Posterior cingulate gyrus (tissue), 11 donors: Measurements from ENCODE around the gene PYROXD2.

ENCODE experiments used
- DNase-seq, 10 donors: peaks; one replicate each; pipeline versions ENCODE4 v3.0.0 to v3.0.0-alpha.2; 2020 to 2021; ENCODE audit warnings: mixed read lengths in 3 of 10
- intact Hi-C: fragments of 100-400 bp; cut with DNase I; formaldehyde crosslinking; loops from one replicate; pipeline ENCODE4 v1.15.1; 2023

PYROXD2 gene

DNA sequence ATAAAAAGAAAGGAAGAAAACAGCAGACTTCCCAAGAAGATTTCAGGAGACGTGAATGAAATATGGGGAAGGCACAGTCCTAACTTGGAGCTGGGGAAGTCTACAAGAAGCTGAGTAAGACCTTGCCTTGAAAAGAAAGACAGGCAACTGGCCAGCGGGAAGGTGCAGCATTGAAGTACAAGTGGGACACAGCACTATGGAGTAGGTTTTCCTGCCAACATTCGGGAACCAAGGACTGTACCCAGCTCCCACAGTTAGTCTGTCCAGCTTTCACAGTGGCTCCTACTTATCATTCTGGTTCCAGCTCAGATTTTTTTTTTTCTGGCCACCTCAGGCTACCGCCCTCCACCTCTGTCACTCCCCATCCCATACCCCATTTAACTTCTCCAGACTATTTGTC lies 21.7 kb upstream of the PYROXD2 start:
- intact Hi-C loops, result no loop called here

DNA sequence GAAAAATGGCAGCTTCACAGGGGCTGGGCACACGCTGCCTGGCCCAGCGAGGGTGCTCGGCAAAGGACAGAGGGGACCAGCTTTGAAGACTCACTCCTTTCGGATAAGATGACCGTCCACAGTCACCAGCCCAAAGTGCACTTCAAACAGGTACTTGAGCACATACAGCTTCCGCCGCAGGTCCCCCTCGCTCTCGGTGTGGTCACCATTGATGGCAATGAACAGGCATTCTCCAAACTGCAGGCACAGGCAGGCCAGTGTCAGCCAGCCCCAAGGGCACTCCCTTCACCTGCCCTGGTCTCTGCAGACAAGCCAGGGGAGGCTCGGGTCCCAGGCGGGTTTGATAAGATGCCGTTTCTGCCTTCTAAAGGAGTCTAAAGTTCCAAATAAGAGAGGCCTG lies 20.2 kb upstream of the PYROXD2 start:
- peak in 1 of 10 donors; percentile 59 for DNase-seq
- intact Hi-C loops, result no loop called here

More for the DNA sequence above, 21.7 kb upstream of the PYROXD2 start:
- peak in 2 of 10 donors; percentile 50 to 67 for DNase-seq

DNA sequence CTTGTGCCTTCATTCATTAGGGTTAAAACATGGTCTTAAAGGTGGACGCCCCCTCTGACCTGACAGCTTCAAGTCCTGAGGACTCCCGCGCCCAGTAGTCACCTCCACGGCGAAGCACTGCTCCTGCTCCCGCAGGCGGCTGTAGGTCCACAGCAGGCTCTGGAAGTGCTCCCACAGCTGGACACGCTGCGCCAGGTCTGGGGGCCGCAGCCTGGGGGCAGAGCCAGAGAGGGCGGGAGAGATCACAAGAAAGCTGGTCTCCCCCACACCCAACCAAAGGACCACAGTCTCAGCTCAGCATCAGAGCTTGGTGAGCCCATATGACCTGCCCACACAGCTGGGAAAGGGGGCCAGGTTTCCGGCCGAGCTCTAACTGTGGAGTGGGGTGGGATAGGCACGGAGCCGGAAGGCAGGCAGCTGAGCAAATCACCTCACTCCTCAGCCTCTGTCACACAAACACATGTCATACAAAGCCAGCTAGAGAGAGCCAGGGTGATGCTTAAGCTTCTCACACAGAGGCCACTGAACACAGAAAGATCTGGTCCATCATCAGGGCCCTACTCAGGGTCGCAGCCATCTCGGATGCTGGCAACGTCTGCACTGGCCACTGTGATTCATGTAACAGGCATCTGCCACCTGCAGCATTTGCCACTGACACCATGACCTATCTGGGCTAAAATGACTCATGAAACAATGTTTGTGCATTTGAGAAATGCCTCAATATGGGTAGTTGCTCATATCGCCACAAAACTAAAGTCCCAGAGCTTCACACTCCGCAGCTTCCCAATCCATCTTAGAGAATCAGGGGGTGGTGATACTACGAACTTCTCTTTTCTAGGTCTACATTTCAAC lies 19.1 kb upstream of the PYROXD2 start:
- peak in 1 of 10 donors; percentile 48 for DNase-seq
- intact Hi-C loops, result no loop called here

DNA sequence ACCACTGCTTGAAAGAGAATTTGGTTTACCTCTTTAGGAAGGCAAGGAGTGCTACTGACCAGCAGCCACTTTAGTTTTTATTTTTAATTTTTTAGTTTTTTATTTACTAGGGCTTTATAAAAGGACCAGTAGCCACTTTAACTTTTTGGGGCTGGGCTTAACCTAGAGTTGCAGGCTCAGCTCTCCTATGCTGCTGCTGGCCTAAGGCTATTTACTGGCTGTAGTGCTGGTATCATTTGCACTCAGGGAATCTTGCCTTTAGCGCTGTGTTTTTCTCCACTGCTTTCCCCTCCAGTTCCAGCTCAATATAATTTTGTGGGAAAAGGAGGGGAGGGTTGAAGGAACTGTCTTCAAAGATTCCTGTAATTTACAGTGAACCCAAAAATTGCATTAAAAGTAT lies 18.4 kb upstream of the PYROXD2 start:
- intact Hi-C loops, result no loop called here
- no peak for DNase-seq

DNA sequence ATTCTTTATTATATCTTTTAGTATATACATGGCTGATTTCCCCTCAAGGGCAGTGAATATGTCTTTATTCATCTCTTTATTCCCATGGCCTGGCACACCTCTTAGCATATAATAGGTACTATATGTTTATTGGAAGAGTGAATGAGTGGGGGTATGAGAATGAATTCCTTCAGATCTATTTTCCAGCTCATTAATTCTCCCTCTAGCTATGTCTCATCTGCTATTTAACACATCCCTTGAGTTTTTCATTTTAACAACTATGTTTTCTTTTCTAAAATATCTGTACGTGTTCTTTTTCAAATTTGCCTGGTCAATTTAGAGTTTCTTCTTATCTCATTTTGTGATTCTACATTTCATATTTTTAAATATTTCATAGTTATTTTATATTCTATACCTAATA lies 17.3 kb upstream of the PYROXD2 start:
- intact Hi-C loops, result no loop called here
- no peak for DNase-seq

GRCh38 chr10:98431016-98431415 lies 16.0 kb upstream of the PYROXD2 start:
- intact Hi-C loops, result no loop called here
- DNase-seq, result peak in 1 of 10 donors; percentile 2

DNA sequence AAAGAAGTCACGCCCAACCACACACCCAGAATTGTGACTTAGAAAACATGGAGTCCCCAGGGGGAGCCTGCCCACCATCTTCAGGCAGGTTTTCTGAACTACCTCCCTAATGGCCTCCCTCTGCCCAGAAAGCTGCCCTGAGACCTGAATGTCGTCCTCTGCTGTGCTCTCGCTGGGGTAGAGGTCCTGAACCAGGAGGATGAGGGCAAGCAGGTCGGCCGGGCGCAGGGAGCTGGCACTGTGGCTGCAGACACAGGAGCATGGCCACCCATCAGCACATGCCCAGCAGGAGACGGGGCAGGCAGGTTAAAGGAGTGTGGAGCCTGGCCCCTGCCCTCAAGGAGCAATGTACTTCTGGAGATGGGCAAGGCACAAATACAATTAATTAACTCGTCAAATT lies 15.4 kb upstream of the PYROXD2 start:
- intact Hi-C loops, result no loop called here
- DNase-seq, result no peak

- intact Hi-C loops, result no loop called here
- DNase-seq, result peak in 2 of 10 donors; percentile 71 to 78
Observed at GRCh38 chr10:98429320-98430072, 14.5 kb upstream of the PYROXD2 start.

DNA sequence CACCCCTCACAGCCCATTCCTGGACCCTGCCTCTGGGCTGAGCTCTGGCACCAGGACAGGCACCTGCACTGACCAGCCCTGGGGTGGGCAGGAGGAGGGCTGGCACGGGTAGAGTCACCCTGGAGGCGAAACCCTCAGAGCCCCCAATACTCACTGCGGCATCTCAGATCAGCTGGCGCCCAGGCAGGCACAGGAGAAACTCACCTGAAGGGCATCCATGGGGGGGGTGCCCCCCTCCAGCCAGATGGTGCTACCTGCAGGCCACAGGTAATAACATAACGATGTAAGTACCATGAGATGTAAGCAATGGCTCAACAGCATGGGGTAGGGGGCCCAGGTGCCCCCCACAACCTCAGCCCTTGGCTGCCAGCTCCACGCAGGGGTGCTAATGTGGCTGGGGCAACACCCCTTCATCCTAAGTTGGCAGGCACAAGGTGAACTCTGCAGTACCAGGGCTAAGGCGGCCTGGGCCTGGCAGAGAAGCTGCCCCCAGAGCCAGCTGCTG lies 12.1 kb upstream of the PYROXD2 start:
- intact Hi-C loops, result no loop called here
- DNase-seq, result peak in 2 of 10 donors; percentile 64 to 67

DNA sequence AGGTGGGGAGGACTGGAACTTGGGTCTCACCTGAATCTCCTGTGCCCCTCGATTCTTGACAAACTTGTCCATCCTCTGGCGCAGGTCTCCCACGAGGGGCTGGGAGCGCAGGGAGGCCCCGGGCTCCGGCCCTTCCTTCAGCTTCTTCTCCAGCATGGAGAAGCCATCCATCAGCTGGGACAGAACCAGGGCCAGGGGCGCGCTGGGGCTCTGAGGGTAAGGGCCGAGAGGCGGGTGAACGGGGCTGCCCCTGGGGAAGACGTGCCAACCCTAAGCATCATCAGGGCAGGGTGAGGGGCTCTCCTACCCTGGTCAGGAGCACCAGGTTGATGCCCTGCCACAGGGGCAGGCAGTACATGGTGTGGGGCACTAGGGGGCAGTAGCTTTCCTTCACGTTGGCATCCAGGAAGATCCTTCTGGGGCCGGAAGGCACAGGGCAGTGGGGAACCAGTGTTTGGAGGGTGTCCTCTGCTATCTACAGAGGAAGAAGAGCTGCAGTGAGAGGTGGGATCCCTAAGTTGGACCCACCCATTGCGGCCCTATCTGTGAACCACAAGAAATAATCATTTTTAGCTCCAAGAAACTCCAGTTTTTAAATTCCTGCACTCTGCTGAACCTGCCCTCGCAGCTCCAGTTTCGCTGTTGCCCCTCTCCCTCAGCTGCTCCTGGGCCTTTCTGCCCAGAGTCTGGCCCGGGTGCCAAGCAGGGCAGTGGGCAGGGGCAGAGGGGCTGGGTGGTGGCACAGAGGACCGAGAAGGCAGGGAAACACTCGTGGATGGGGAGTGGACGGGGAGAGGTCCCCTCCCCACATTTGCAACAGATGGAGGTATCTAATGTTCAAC lies 10.8 kb upstream of the PYROXD2 start:
- intact Hi-C loops, result no loop called here
- peak in 4 of 10 donors; percentile 33 to 89 (median 72) for DNase-seq

- peak in 3 of 10 donors; percentile 56 to 77 (median 63) for DNase-seq
Observed at GRCh38 chr10:98424295-98425254, 9.6 kb upstream of the PYROXD2 start.

GRCh38 chr10:98423691-98424120 lies 8.7 kb upstream of the PYROXD2 start:
- intact Hi-C loops, result no loop called here
- peak in 2 of 10 donors; percentile 65 to 77 for DNase-seq

More at GRCh38 chr10:98424295-98425254, 9.6 kb upstream of the PYROXD2 start:
- intact Hi-C loops, result no loop called here

- peak in 1 of 10 donors; percentile 71 for DNase-seq
- intact Hi-C loops, result no loop called here
Observed at GRCh38 chr10:98422182-98422581, 7.2 kb upstream of the PYROXD2 start.

- intact Hi-C loops, result no loop called here
- DNase-seq, result peak in 1 of 10 donors; percentile 7
Observed at GRCh38 chr10:98420786-98421185, 5.8 kb upstream of the PYROXD2 start.

DNA sequence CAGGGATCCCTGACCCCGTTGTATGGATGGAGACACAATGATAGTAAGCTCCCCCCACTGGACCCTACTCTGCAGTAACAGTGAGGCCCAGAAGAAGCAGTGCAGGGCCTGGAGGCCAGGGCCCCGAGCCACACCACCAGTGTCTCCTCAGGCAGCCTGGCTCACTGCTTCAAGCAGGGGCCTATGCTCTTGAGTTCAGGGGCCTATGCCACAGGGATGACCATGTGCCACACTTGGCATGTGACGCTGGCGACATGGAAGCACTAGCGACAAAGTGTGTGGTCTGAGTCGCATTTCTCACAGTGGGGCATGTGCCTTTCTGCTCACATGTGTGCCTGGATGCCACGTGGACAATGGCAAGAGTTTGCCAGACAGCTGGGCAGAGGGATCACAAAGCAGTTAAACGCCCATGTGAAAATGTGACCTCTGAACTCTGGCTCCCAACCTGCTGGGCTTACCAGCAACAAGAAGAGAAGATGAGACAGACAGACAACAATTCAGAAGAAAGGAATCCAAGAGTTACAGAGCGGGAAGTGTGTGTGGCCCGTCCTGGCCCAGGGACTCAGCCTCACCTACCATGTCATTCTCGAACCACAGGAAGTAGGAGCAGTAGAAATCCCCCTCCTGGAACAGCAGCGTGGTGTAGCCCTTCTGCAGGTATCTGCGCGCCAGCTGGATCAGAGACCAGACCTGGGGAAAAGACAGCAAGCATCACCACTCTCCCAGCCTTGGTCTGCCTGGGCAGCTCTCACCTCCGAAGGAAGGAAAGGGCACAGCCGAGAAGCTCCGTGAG lies 4.7 kb upstream of the PYROXD2 start:
- intact Hi-C loops, result no loop called here
- DNase-seq, result peak in 2 of 10 donors; percentile 43 to 70

- peak in 3 of 10 donors; percentile 66 to 78 (median 77) for DNase-seq
- intact Hi-C loops, result no loop called here
Observed at GRCh38 chr10:98418665-98419468, 3.9 kb upstream of the PYROXD2 start.

- peak in 3 of 10 donors; percentile 8 to 64 (median 59) for DNase-seq
- intact Hi-C loops, result no loop called here
Observed at GRCh38 chr10:98417973-98418664, 3.1 kb upstream of the PYROXD2 start.
